DND-41 (cell line): Measurements from ENCODE around the gene RBSN.
"Not testable (repeated sequence)": the region's sequence is repeated elsewhere in the genome, so short reads cannot be mapped to it uniquely, and the experiment has no call there.

ENCODE experiments used
- EZH2 ChIP-seq: IDR thresholded peaks from 3 replicates; pipeline ENCODE4 v1.6.1; 2012; ENCODE audit warnings: borderline replicate concordance, low read depth, mild to moderate bottlenecking, moderate library complexity, low read length, inconsistent platforms; ENCODE audit not compliant: severe bottlenecking
- TF ChIP-seq, protein P1 (sequence below): IDR thresholded peaks from 2 replicates; pipeline ENCODE4 v1.5.1; 2012; ENCODE audit warnings: borderline replicate concordance, low read length, moderate library complexity, mild to moderate bottlenecking; ENCODE audit not compliant: poor library complexity, severe bottlenecking; ENCODE audit errors: extremely low read depth

- TF ChIP-seq, protein P1, sequence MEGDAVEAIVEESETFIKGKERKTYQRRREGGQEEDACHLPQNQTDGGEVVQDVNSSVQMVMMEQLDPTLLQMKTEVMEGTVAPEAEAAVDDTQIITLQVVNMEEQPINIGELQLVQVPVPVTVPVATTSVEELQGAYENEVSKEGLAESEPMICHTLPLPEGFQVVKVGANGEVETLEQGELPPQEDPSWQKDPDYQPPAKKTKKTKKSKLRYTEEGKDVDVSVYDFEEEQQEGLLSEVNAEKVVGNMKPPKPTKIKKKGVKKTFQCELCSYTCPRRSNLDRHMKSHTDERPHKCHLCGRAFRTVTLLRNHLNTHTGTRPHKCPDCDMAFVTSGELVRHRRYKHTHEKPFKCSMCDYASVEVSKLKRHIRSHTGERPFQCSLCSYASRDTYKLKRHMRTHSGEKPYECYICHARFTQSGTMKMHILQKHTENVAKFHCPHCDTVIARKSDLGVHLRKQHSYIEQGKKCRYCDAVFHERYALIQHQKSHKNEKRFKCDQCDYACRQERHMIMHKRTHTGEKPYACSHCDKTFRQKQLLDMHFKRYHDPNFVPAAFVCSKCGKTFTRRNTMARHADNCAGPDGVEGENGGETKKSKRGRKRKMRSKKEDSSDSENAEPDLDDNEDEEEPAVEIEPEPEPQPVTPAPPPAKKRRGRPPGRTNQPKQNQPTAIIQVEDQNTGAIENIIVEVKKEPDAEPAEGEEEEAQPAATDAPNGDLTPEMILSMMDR, result not testable (repeated sequence)
- not testable (repeated sequence) for TF ChIP-seq EZH2
Observed at GRCh38 chr3:15126975-15127374, 28.0 kb upstream of the RBSN start.
